PC-9 (cell line): ENCODE data around the gene IFNA10. TPM values are rescaled to one million over a fixed set of nuclear protein-coding genes. Genes with fewer than 3 reads are reported as not detected.
"Not testable (repeated sequence)": the region's sequence is repeated elsewhere in the genome, so short reads cannot be mapped to it uniquely, and the experiment has no call there.

Experiments
- BruUV-seq: library from RNA; stranded (reverse); fragments of 400-500 nt; replicated peaks from 2 replicates; lab custom pipeline; 2021; lab: Mats Ljungman, UMichigan
- CTCF ChIA-PET: fragments of 300-600 bp; sonication (Branson Sonifier 250); formaldehyde crosslinking; loops from one replicate; lab custom pipeline; 2022; ENCODE audit warnings: antibody characterized with exemption; lab: Charles Lee
- POLR2A ChIA-PET: fragments of 300-600 bp; sonication (Branson Sonifier 250); formaldehyde crosslinking; loops from one replicate; lab custom pipeline; 2022; ENCODE audit warnings: antibody characterized with exemption; ENCODE audit not compliant: unreplicated experiment; lab: Charles Lee
- DNase-seq, 2 experiments: peaks; one replicate each; pipeline versions ENCODE4 v3.0.0 to v3.0.0-alpha.2; 2015 to 2022; ENCODE audit warnings: mixed read lengths in 1 of 2
- H2AFZ ChIP-seq: fragments of 200-600 bp; sonication (generic); 2 replicates; pipeline ENCODE4 v1.8.1; 2017; ENCODE audit warnings: antibody characterized with exemption
- H3F3A ChIP-seq: fragments of 200-600 bp; sonication (generic); 2 replicates; pipeline ENCODE4 v1.8.1; 2017; ENCODE audit warnings: antibody characterized with exemption, mild to moderate bottlenecking, low read depth; ENCODE audit not compliant: insufficient read depth
- H3K27ac ChIP-seq: fragments of 200-600 bp; sonication (generic); 2 replicates; pipeline ENCODE4 v1.6.1; 2016; ENCODE audit warnings: mixed run types
- H3K27me3 ChIP-seq: fragments of 200-600 bp; sonication (generic); 2 replicates; pipeline ENCODE4 v1.6.1; 2016; ENCODE audit warnings: low read depth, mixed run types; ENCODE audit not compliant: insufficient read depth
- H3K36me3 ChIP-seq: fragments of 200-600 bp; sonication (generic); 2 replicates; pipeline ENCODE4 v1.6.1; 2016; ENCODE audit warnings: low read depth, mixed run types
- H3K4me1 ChIP-seq: fragments of 200-600 bp; sonication (generic); replicated peaks from 2 replicates; pipeline ENCODE4 v1.6.1; 2016; ENCODE audit warnings: mixed run types; ENCODE audit not compliant: insufficient read depth
- H3K4me2 ChIP-seq: fragments of 200-600 bp; sonication (generic); 2 replicates; pipeline ENCODE4 v1.6.1; 2017; ENCODE audit warnings: mixed run types
- H3K4me3 ChIP-seq: fragments of 200-600 bp; sonication (generic); 2 replicates; pipeline ENCODE4 v1.6.1; 2016; ENCODE audit warnings: mixed run types
- H3K79me2 ChIP-seq: fragments of 200-600 bp; sonication (generic); 2 replicates; pipeline ENCODE4 v1.6.1; 2017; ENCODE audit warnings: low read depth, mixed run types
- H3K9me2 ChIP-seq: fragments of 200-600 bp; sonication (generic); 2 replicates; pipeline ENCODE4 v1.8.1; 2017; ENCODE audit warnings: mild to moderate bottlenecking; ENCODE audit not compliant: insufficient read depth
- H3K9me3 ChIP-seq: fragments of 200-600 bp; sonication (generic); 2 replicates; pipeline ENCODE4 v1.8.1; 2016; ENCODE audit warnings: low read depth; ENCODE audit not compliant: insufficient read depth
- H4K20me1 ChIP-seq: fragments of 200-600 bp; sonication (generic); 2 replicates; pipeline ENCODE4 v1.8.1; 2017; ENCODE audit not compliant: insufficient read depth
- EZH2 ChIP-seq: fragments of 200-600 bp; sonication (generic); IDR thresholded peaks from 2 replicates; pipeline ENCODE4 v1.8.0; 2017; ENCODE audit warnings: antibody characterized with exemption, low read depth
- intact Hi-C: fragments of 100-400 bp; cut with micrococcal nuclease; formaldehyde crosslinking; loops from one replicate; pipeline ENCODE4 v1.10.0; 2022; ENCODE audit not compliant: unreplicated experiment
- total RNA-seq: library from RNA; stranded (reverse); gene quantifications from 2 replicates; pipeline ENCODE4 v1.2.3, GENCODE V29; 2021
- TF ChIP-seq, protein P1 (sequence below): fragments of 200-600 bp; sonication (generic); conservative IDR thresholded peaks from 2 replicates; pipeline ENCODE4 v1.6.1; 2017; ENCODE audit warnings: mixed run types, antibody characterized with exemption, mild to moderate bottlenecking, moderate library complexity

The IFNA10 gene
- total RNA-seq, 1 experiment from 2014 or later = not detected

DNA sequence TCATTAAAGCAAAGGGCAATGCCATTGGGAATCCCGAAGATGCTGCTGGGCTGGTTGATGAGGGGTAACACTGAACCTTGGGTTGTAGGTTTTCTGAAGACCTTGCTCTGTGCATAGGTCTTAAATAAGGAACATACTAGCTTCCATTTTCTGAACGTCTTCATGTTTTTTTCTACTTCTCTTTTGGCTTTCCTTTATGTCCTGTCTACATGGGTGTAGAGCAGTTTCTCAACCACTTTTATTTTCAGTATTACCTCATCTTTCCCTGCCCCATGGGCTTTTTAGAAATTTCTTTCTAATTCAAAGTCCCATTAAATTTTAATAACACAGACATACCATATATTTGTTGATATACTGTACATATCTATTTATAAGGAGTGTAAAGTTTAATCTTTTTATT is 33.0 kb upstream of the IFNA10 start, which contains the start of gene IFNA14:
TSS of gene IFNA14 (minus strand) at position 95 of the 400 bp plus-strand sequence. CDS start at position 25, 70 bp downstream.
- POLR2A ChIA-PET = no interaction called here
- H3K27me3 ChIP-seq = no peaks in the 10 kb centered on the region
- no peak within 1 kb of the TSS for H2AFZ ChIP-seq
- CTCF ChIA-PET = no interaction called here
- no peaks in the 10 kb centered on the region for H3K4me1 ChIP-seq
- no peak within 1 kb of the TSS for H3K4me2 ChIP-seq
- no peaks in the 10 kb centered on the region for H3K36me3 ChIP-seq
- no peak within 1 kb of the TSS for H3K4me3 ChIP-seq
- no peak within 1 kb of the TSS for H3K27ac ChIP-seq
- no peaks in the 10 kb centered on the region for H3F3A ChIP-seq
- no TSS peak for BruUV-seq
- DNase-seq = no peak
- intact Hi-C loops = loop anchor here (10.0 kb wide), 1 partner anchor 1215 kb away; no protein-coding TSS in a partner anchor
- H3K79me2 ChIP-seq = no peaks in the 10 kb centered on the region
- TF ChIP-seq, protein P1, sequence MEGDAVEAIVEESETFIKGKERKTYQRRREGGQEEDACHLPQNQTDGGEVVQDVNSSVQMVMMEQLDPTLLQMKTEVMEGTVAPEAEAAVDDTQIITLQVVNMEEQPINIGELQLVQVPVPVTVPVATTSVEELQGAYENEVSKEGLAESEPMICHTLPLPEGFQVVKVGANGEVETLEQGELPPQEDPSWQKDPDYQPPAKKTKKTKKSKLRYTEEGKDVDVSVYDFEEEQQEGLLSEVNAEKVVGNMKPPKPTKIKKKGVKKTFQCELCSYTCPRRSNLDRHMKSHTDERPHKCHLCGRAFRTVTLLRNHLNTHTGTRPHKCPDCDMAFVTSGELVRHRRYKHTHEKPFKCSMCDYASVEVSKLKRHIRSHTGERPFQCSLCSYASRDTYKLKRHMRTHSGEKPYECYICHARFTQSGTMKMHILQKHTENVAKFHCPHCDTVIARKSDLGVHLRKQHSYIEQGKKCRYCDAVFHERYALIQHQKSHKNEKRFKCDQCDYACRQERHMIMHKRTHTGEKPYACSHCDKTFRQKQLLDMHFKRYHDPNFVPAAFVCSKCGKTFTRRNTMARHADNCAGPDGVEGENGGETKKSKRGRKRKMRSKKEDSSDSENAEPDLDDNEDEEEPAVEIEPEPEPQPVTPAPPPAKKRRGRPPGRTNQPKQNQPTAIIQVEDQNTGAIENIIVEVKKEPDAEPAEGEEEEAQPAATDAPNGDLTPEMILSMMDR = no peak
- TF ChIP-seq EZH2 = no peak
- H3K9me2 ChIP-seq = no peaks in the 10 kb centered on the region
- no peaks in the 10 kb centered on the region for H3K9me3 ChIP-seq
- H4K20me1 ChIP-seq = no peaks in the 10 kb centered on the region

DNA sequence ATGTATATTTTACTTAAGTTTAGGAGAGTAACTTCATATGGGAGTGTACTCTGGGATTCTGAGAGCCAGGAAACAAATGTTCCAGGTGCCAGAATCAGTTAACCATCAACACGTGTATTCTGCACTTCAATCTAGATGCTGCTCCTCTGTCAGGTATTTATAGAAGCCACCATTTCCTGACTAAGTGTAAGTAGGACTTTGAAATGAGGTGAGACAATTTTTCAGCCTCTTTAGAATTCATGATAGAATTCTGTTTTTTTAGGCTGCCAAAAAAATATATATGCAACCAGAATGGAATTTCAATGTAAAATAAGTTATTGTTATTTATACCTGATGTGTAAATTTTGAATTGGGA is 29.4 kb upstream of the IFNA10 start:
- CTCF ChIA-PET = interaction anchor here (0.5 to 1.2 kb wide), 5 partner anchors 230 to 772 kb away, joined by 3 to 15 read pairs (median 4); no protein-coding TSS in a partner anchor
- H3K4me1 ChIP-seq, H3K9me2 ChIP-seq, BruUV-seq, H4K20me1 ChIP-seq, H3F3A ChIP-seq, H3K27me3 ChIP-seq, H3K27ac ChIP-seq, DNase-seq, H3K4me2 ChIP-seq, H2AFZ ChIP-seq, H3K4me3 ChIP-seq, H3K9me3 ChIP-seq, H3K79me2 ChIP-seq, H3K36me3 ChIP-seq: not testable (repeated sequence)
- intact Hi-C loops = loop anchor here (10.0 kb wide), 1 partner anchor 1218 kb away; no protein-coding TSS in a partner anchor
- POLR2A ChIA-PET = interaction anchor here (0.6 kb wide), 1 partner anchor 275 kb away, joined by 7 read pairs; no protein-coding TSS in a partner anchor

DNA sequence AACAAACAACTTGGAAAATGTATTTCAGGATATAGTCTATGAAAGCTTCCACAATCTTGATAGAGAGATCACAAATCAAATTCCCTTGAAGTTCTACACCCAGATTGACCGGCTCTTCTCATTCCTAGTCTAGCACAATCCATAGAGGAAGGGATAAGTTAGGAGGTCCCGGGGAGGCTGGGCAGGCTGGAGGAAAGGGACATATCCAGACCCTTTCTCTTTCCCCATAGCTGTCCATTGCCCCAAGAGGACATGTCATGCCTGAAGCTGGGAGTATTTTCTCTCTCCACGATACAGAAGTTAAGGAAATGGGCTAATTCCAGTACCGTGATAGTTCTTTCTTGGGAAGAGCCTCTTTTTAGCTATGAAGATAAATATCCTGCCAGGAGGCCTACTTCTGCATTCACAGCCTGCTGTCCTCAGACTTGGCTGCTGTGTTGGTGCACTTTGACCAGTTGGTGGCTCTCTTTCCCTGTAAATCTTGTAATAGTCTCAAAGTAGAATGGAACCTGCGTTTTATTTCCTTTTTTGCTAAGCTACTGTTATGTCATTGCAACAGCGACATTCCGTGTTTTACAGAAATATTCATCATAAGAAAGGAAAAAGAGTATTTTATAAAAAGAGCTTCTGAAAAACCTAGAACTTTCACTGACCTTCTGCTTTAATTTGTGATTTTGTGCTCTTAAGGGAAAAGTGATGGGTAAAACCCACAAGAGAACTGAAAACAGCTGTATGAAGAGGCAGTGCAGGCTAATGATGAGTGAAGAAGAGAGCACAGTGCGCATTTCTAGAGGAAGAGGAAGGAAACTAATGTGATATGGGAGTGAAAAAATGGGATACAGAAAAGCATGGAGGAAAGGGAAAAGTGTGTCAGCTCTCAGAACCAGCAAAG is 28.8 kb upstream of the IFNA10 start:
- not testable (repeated sequence) for H3K36me3 ChIP-seq, H4K20me1 ChIP-seq, H2AFZ ChIP-seq, H3K9me2 ChIP-seq, BruUV-seq, H3K27ac ChIP-seq, H3K4me3 ChIP-seq, H3K9me3 ChIP-seq, H3K27me3 ChIP-seq, H3F3A ChIP-seq, H3K4me1 ChIP-seq, H3K79me2 ChIP-seq
- ChIA-PET CTCF (interaction anchor here (0.5 to 1.2 kb wide), 7 partner anchors 61 to 772 kb away, joined by 3 to 15 read pairs (median 4); no protein-coding TSS in a partner anchor), POLR2A (interaction anchor here (0.6 kb wide), 1 partner anchor 276 kb away, joined by 7 read pairs; no protein-coding TSS in a partner anchor)
- TF ChIP-seq, protein P1 = peak; percentile 50; the same call in 1 of the 2 replicates
- intact Hi-C loops = loop anchor here (10.0 kb wide), 1 partner anchor 1219 kb away; no protein-coding TSS in a partner anchor
- DNase-seq = peak; percentile 9 to 49
- peak overlapping the region; percentile 51 for H3K4me2 ChIP-seq
